ENCODE measurements around the gene FRMD6. TPM values are rescaled to one million over a fixed set of nuclear protein-coding genes. Genes with fewer than 3 reads are reported as not detected.

Gene FRMD6
- total RNA-seq, result 5.9 and 6.1 TPM in 2 replicates

DNA sequence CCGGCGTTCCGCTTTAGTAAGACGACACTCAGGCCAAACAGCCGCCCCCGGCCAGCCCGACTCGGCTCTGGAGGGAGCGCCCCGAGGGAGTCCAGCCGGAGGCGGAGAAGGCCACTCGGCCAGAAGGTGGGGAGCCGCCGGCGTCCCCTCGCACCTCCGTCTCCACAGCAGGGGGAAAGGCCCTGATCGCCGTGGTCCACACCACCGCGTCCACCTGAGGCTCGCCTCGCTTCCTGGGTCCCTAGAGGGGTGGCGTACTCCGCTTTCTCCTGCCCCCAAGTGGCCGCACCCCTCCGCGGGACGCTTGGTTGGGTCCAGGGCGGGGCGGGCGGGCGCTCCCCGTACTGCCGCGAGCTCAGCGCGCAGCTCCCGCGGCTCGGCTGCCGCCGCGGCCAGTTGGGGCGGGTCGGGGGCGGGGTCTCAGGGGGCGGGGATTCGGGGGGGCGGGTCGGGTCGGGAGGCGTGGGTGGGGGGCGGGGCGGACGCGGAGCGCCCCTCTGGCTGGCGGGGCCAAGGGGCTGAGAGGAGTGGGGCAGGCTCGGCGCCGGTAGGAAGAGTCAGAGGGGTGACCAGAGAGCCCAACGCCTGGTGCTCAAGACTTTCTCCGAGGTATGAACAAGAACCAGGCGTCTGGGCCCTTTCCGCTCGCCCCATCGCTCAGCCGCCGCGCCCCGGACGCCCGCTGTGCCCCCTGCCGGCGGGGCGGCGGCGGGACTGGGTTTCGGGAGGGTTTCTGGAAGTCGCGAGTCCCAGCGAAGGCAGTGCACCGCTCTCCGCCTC lies at the start of gene FRMD6:
Gene FRMD6, plus strand, starts transcription at position 523 of the 780 bp plus-strand sequence. CDS start 37,927 bp downstream, outside the sequence.
- Mint-ChIP-seq H3K27ac (peak within 1 kb of the TSS; percentile 74), H3K27me3 (ENCODE audit: insufficient read depth) (peaks cover 7% of the 10 kb centered on the region), H3K9me3 (no peaks in the 10 kb centered on the region), H3K36me3 (ENCODE audit: low read depth) (peaks cover 1% of the 10 kb centered on the region), H3K4me1 (ENCODE audit: low read depth) (peaks cover 18% of the 10 kb centered on the region), H3K4me3 (peak within 1 kb of the TSS; percentile 81)
- intact Hi-C loops (cut with micrococcal nuclease), result loop anchor here (1.0 to 10.0 kb wide), 10 partner anchors 25 to 1083 kb away; partner anchors contain the start of genes GNG2, GPR137C, RTRAF and STYX
- DNase-seq (ENCODE audit: low spot score), result peak; percentile 74

DNA sequence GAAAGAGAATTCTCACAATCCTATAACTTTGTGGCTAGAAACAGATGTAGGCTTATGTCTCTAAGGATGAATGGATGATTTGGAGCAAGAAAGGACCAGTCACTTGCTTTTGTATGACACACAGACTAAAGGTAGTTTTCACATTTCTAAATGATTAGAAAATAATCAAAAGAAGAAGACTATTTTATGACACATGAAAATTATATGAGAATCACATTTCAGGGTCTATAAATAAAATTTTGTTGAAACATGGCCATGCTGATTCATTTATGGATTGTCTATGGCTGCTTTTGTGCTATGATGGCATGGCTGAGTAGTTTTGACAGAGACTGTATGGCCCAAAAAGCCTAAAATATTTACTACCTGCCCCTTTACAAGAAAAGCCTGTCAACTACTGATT lies 49.4 kb upstream of the FRMD6 start:
- DNase-seq (ENCODE audit: low spot score), result no peak
- Mint-ChIP-seq H3K4me1 (ENCODE audit: low read depth) (no peaks in the 10 kb centered on the region), H3K27me3 (ENCODE audit: insufficient read depth) (peaks cover 21% of the 10 kb centered on the region), H3K4me3 (no peak overlapping the region), H3K27ac (no peak overlapping the region), H3K36me3 (ENCODE audit: low read depth) (no peaks in the 10 kb centered on the region), H3K9me3 (no peaks in the 10 kb centered on the region)
- intact Hi-C loops (cut with micrococcal nuclease), result no loop called here

DNA sequence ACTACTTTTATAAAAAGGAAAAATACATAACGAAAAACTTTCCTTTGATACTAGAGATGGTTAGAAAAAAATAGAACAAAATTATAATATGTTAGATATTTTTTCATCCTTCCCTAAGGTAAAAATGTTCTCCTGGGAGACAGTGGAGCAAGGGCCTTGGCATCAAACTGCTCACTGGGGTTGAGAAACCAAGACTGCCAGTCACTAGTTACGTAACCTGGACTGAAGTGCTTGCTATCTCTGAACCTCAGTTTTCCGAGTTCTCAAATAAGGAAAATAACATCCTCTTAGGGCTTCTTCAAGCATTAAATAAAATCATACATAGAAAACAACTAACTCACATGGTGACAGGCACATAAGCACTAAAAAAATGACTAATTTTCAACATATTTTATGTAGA lies 48.2 kb upstream of the FRMD6 start:
- no peaks in the 10 kb centered on the region for H3K36me3 Mint-ChIP-seq (ENCODE audit: low read depth)
- no peaks in the 10 kb centered on the region for H3K9me3 Mint-ChIP-seq
- H3K4me1 Mint-ChIP-seq (ENCODE audit: low read depth), result no peaks in the 10 kb centered on the region
- no peak overlapping the region for H3K4me3 Mint-ChIP-seq
- H3K27me3 Mint-ChIP-seq (ENCODE audit: insufficient read depth), result peaks cover 17% of the 10 kb centered on the region
- no peak for DNase-seq (ENCODE audit: low spot score)
- intact Hi-C loops (cut with micrococcal nuclease), result no loop called here
- no peak overlapping the region for H3K27ac Mint-ChIP-seq

DNA sequence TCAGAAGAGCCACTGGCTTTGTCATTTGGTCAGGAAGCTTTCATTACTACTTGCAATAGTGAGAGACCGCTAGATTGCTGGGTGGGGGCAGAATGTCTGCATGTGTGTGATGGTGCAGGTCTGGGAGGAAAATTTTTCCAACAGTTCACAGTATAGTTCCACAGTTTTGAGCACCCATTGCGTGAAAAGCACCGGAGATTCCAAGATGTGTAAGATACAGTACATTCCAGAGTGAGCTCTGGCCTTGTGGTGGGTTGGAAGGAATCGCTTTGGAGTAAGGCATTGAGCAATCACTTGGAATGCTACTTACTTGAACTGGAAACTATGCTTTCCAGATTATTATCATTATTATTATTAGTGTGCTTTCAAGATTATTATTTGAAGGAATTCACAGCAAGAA lies 47.6 kb upstream of the FRMD6 start:
- Mint-ChIP-seq H3K36me3 (ENCODE audit: low read depth) (no peaks in the 10 kb centered on the region), H3K4me3 (no peak overlapping the region)
- intact Hi-C loops (cut with micrococcal nuclease), result no loop called here

DNA sequence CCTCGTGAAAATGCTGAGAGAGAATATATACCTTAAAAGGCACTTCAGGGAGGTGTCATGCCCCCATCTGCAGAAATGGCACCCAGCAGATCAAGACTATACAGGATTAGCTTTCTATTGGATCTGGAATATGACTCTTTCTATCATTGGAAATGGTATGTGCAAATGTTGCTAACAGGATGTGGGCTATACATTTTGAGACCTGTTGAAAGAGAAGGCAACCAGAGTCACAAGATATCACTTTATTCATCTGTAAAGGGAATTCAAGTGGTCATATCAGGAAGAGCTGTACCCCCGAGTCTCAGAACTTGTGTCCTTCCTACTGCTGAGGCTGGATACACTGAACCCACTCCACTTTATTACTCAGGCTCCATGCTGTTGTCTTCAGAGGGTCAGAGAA lies 46.1 kb upstream of the FRMD6 start:
- DNase-seq (ENCODE audit: low spot score), result no peak
- Mint-ChIP-seq H3K36me3 (ENCODE audit: low read depth) (no peaks in the 10 kb centered on the region), H3K27ac (no peak overlapping the region), H3K4me1 (ENCODE audit: low read depth) (no peaks in the 10 kb centered on the region), H3K27me3 (ENCODE audit: insufficient read depth) (peaks cover 13% of the 10 kb centered on the region), H3K9me3 (no peaks in the 10 kb centered on the region), H3K4me3 (no peak overlapping the region)
- intact Hi-C loops (cut with micrococcal nuclease), result no loop called here

More for the DNA sequence above, 47.6 kb upstream of the FRMD6 start:
- DNase-seq (ENCODE audit: low spot score), result no peak
- Mint-ChIP-seq H3K27me3 (ENCODE audit: insufficient read depth) (peaks cover 16% of the 10 kb centered on the region), H3K9me3 (no peaks in the 10 kb centered on the region), H3K27ac (no peak overlapping the region), H3K4me1 (ENCODE audit: low read depth) (no peaks in the 10 kb centered on the region)

DNA sequence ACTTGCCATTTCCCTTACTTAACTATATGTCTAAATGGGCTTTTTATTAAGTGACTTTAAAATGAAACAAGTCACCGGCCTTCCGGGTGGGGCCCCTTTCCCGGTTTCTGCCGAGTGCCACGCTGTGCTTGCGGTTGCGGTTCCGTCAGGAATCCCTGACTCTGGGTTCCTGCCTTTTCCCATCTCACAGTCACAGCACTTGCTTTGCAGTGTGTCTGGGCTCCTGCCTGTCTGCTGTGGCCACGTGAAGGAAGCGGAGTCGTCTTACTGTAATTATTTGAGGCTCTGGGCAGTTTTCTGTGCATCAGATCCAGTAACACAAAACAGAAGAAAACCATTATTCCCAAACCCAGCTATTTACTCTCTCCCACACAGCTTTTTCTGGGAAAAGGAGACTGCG lies 44.0 kb upstream of the FRMD6 start:
- intact Hi-C loops (cut with micrococcal nuclease), result no loop called here
- no peaks in the 10 kb centered on the region for H3K36me3 Mint-ChIP-seq (ENCODE audit: low read depth)

DNA sequence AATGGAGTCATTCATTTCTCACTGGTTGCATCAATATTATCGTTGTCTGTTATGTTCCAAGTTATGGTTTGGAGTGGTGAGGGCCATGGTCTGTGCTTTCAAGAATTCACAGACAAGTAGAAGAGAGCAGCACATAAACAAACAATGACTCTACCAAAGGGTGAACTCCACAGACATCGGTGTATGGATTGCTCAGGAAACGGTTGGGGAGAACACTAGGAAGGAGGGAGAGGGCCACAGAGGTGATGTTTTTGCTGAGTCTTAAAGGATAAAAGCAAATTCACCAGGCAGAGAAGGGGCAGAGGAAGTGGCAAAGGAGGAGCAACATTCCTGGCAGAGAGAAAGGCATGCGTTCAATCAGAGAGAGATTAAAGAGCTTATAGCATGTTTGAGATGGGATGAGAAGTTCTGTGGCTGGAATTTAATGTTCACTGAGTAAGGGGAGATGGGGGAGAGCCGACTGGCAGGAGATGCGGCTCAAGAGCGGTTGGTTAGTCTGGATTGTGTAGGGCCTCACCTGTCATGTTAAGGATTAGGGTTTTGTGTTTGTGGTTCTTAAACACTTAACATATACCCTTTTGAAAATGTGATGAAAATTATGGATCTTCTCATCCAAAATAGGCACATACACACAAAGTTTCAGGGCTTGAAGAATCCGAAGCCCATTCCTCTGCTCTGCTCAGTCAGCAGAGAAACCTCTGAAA lies 42.3 kb upstream of the FRMD6 start:
- H3K9me3 Mint-ChIP-seq, result no peaks in the 10 kb centered on the region
- no peak for DNase-seq (ENCODE audit: low spot score)
- no peak overlapping the region for H3K27ac Mint-ChIP-seq

More for the DNA sequence above, 44.0 kb upstream of the FRMD6 start:
- DNase-seq (ENCODE audit: low spot score), result no peak
- Mint-ChIP-seq H3K27me3 (ENCODE audit: insufficient read depth) (peaks cover 13% of the 10 kb centered on the region), H3K4me3 (no peak overlapping the region), H3K4me1 (ENCODE audit: low read depth) (no peaks in the 10 kb centered on the region), H3K9me3 (no peaks in the 10 kb centered on the region), H3K27ac (no peak overlapping the region)

DNA sequence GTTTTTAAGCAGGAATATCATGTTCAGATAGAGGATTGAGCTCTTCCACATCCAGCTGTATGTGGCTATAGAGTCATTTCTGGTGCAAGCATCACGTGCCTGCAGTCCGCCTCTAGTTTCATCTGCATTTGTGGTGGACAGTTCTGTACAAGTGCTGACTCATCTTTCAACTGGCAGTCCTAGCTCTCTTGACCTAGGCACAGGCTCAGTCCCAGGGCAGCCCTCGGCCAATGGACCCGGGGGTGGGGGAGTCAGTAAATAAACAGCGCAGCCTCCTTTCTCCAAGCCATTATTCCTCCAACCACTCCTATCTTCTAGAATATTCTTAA lies 41.8 kb upstream of the FRMD6 start:
- Mint-ChIP-seq H3K27me3 (ENCODE audit: insufficient read depth) (peaks cover 7% of the 10 kb centered on the region), H3K4me1 (ENCODE audit: low read depth) (no peaks in the 10 kb centered on the region), H3K4me3 (no peak overlapping the region), H3K36me3 (ENCODE audit: low read depth) (no peaks in the 10 kb centered on the region), H3K9me3 (no peaks in the 10 kb centered on the region), H3K27ac (no peak overlapping the region)
- DNase-seq (ENCODE audit: low spot score), result no peak
- intact Hi-C loops (cut with micrococcal nuclease), result no loop called here

More for the DNA sequence above, 42.3 kb upstream of the FRMD6 start:
- peaks cover 12% of the 10 kb centered on the region for H3K27me3 Mint-ChIP-seq (ENCODE audit: insufficient read depth)
- H3K4me3 Mint-ChIP-seq, result no peak overlapping the region
- no peaks in the 10 kb centered on the region for H3K36me3 Mint-ChIP-seq (ENCODE audit: low read depth)
- intact Hi-C loops (cut with micrococcal nuclease), result no loop called here
- H3K4me1 Mint-ChIP-seq (ENCODE audit: low read depth), result no peaks in the 10 kb centered on the region

DNA sequence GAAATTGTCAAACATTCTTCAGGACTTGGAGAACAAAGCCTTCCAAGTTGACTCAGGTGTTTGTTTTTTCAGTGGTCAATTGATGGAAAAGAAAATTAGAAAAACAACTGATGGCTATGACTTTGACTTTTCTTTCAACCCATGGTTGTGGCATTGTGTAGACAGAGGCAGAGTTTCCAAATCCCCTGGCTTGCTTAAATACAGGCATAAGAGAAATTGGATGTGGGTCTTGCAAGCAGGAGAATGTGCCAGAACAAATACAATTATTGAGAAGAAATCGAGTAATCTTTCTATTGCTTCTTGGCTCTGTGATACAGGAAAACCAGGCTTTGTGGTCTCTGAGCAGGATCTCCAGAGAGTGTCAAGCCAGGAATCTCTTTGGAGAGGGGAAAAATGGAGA lies 40.9 kb upstream of the FRMD6 start:
- intact Hi-C loops (cut with micrococcal nuclease), result no loop called here
- no peak overlapping the region for H3K4me3 Mint-ChIP-seq
- no peaks in the 10 kb centered on the region for H3K4me1 Mint-ChIP-seq (ENCODE audit: low read depth)
- no peaks in the 10 kb centered on the region for H3K36me3 Mint-ChIP-seq (ENCODE audit: low read depth)
- no peak overlapping the region for H3K27ac Mint-ChIP-seq
- H3K27me3 Mint-ChIP-seq (ENCODE audit: insufficient read depth), result peaks cover 7% of the 10 kb centered on the region
- DNase-seq (ENCODE audit: low spot score), result no peak
- no peaks in the 10 kb centered on the region for H3K9me3 Mint-ChIP-seq

DNA sequence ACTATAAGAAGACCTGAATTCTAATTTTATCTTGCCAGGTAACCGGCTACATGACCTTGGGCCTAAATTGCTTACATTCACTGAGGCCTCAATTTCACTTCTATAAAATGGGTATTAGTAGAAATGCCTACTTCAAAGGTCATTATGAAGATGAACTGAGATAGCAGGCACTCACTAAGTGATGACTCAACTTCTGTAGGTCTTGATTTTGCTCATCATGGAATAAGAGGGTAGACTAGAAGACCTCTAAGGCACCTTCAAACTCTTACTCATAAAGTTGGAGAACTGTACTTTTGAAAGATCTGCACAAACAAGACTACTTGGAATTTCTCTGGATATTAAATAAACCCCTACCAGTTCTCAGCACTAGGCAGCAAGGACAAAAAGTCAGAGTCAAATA lies 39.3 kb upstream of the FRMD6 start:
- Mint-ChIP-seq H3K9me3 (no peaks in the 10 kb centered on the region), H3K27ac (no peak overlapping the region)
- intact Hi-C loops (cut with micrococcal nuclease), result no loop called here

DNA sequence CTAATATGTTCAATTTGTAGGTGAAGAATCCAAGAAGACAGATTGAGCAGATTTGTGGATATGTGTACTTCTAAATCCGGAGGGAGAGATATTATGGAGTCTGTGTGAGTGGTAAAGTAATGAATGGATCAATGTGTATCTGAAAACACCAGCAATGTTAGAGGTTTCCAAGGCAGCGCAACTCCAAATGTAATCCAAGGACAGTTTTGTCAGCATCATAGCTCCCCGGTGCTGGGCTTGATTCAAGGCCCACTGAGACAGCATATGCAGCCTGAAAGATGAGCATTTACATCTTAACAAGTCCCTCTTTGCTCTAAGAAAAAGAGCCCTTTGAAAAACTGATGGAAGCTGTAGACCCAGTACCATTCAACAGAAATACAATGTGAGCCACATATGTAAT lies 38.3 kb upstream of the FRMD6 start:
- Mint-ChIP-seq H3K27ac (no peak overlapping the region), H3K4me3 (no peak overlapping the region), H3K27me3 (ENCODE audit: insufficient read depth) (peaks cover 6% of the 10 kb centered on the region), H3K4me1 (ENCODE audit: low read depth) (no peaks in the 10 kb centered on the region), H3K36me3 (ENCODE audit: low read depth) (no peaks in the 10 kb centered on the region), H3K9me3 (no peaks in the 10 kb centered on the region)
- DNase-seq (ENCODE audit: low spot score), result no peak
- intact Hi-C loops (cut with micrococcal nuclease), result no loop called here

More for the DNA sequence above, 39.3 kb upstream of the FRMD6 start:
- Mint-ChIP-seq H3K27me3 (ENCODE audit: insufficient read depth) (peaks cover 4% of the 10 kb centered on the region), H3K4me1 (ENCODE audit: low read depth) (no peaks in the 10 kb centered on the region), H3K36me3 (ENCODE audit: low read depth) (no peaks in the 10 kb centered on the region), H3K4me3 (no peak overlapping the region)
- DNase-seq (ENCODE audit: low spot score), result no peak

DNA sequence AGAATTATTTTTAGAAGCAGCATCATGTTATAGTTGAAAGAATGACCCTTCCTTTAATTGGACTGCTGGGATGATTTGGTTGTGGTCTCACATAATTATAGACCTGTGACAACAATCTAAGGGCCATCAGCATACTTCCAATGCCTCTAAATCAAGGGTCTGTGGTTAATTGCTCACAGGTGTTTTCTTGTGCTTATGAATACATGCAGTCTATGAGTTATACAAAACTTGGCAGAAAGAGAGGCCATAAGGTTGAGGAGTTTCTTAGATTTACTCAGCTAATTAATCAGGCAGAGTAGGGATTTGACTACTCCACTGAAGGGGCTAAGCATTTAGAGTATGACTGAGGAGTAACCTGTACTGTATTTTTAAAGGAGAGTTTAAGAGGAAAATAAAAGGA lies 37.0 kb upstream of the FRMD6 start:
- intact Hi-C loops (cut with micrococcal nuclease), result no loop called here
- no peak overlapping the region for H3K27ac Mint-ChIP-seq
- no peaks in the 10 kb centered on the region for H3K4me1 Mint-ChIP-seq (ENCODE audit: low read depth)
- no peak overlapping the region for H3K4me3 Mint-ChIP-seq
- no peaks in the 10 kb centered on the region for H3K9me3 Mint-ChIP-seq
- no peak for DNase-seq (ENCODE audit: low spot score)
- H3K36me3 Mint-ChIP-seq (ENCODE audit: low read depth), result no peaks in the 10 kb centered on the region
- H3K27me3 Mint-ChIP-seq (ENCODE audit: insufficient read depth), result peaks cover 3% of the 10 kb centered on the region

DNA sequence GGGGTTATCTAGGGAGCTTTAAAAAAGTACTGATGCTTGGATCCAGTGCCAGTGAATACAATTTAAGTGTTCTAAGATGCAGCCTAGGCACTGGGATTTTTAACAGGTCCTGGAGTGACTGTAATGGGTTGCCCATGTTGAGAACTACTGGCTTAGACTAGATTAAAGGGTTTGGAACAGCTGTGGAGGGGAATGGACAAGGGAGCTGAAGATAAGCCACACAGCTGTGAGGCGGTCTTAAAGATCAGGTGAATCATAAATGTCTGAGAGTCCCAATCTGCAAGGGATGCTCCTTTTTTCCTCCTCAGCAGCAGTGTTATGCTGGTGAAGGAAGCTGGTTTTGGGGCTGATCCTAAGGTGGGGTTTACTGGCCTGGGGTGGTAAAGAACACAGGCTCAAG lies 35.5 kb upstream of the FRMD6 start:
- Mint-ChIP-seq H3K4me1 (ENCODE audit: low read depth) (no peaks in the 10 kb centered on the region), H3K36me3 (ENCODE audit: low read depth) (no peaks in the 10 kb centered on the region), H3K27me3 (ENCODE audit: insufficient read depth) (peaks cover 3% of the 10 kb centered on the region), H3K9me3 (no peaks in the 10 kb centered on the region), H3K27ac (no peak overlapping the region), H3K4me3 (no peak overlapping the region)
- no peak for DNase-seq (ENCODE audit: low spot score)
- intact Hi-C loops (cut with micrococcal nuclease), result no loop called here

Data from activated T-helper 1 cell treated with anti-CD3 and anti-CD28 coated beads, Interleukin-12 subunit alpha, Interleukin-12 subunit beta, Interleukin-2, Interleukin-4 antibody, amounts not matched to agents 30 ng/mL and 10 ng/mL and 1 ng/mL, durations not matched to agents 14 hours and 24 hours and 36 hours (primary cell).